Measurements from ENCODE around the gene CELA3B. TPM values are rescaled to one million over a fixed set of nuclear protein-coding genes. Genes with fewer than 3 reads are reported as not detected.
A peak's percentile ranks its signal among the peaks of the same experiment; 100 is the strongest.

Gene CELA3B
- total and polyA plus RNA-seq, 2 of the 13 experiments (the other 11 are each of a cell fraction or from before 2014, with no cell fraction given): 0.34 TPM; not detected in 1

DNA sequence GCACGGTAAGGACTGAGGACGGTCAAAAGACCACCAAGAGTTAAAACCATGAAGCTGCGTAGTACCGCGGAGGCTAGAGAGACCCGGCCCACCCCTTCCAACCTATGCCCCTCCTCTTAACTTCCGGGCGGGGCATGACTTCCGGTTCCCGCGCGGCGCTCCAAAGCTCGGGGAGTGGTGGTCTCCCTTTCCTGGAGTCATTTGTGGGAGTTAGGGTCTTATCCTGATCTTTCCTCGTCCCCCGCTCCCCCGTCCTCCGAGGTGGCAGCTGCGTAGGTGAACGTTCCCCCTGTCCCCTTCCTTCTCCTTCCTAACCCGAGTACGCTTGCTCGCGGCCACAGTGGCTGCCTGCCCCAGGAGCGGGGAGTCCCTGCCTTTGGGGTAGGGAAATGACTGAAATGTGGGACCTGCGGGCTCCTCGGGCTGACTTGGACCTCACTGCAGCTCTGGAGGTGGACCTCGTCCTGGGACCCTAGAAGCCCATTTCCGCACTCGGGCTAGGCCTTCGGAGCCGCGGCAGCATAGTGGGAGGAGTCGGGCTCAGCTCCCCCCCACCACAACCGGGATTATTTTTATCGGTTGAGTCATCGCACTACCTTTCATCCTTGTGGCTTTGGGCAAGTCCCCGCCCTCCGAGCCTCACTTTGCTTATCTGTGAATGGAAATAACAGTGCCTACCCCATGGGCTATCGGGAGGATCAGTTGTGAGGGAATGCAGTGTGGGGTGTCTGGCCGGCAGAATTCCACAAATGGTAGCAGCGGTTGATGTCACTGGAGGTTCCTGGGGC is 48.7 kb downstream of the CELA3B start (continued):
- no peak for TF ChIP-seq FOXP4 (CRISPR knock-in tag; IDR thresholded peaks at IDR 0.05)
- TF ChIP-seq, protein P1, sequence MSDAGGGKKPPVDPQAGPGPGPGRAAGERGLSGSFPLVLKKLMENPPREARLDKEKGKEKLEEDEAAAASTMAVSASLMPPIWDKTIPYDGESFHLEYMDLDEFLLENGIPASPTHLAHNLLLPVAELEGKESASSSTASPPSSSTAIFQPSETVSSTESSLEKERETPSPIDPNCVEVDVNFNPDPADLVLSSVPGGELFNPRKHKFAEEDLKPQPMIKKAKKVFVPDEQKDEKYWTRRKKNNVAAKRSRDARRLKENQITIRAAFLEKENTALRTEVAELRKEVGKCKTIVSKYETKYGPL (CRISPR knock-in tag; IDR thresholded peaks at IDR 0.05): 0 out of 2 replicates have a peak, but pooled peaks have one; percentile 42
- TF ChIP-seq, protein P2, sequence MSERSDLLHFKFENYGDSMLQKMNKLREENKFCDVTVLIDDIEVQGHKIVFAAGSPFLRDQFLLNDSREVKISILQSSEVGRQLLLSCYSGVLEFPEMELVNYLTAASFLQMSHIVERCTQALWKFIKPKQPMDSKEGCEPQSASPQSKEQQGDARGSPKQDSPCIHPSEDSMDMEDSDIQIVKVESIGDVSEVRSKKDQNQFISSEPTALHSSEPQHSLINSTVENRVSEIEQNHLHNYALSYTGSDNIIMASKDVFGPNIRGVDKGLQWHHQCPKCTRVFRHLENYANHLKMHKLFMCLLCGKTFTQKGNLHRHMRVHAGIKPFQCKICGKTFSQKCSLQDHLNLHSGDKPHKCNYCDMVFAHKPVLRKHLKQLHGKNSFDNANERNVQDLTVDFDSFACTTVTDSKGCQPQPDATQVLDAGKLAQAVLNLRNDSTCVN (CRISPR knock-in tag; IDR thresholded peaks at IDR 0.05; ENCODE audit: borderline replicate concordance): no peak
- TF ChIP-seq SP4 (CRISPR knock-in tag; IDR thresholded peaks at IDR 0.05): peak; percentile 91
- TF ChIP-seq AGO2 (optimal IDR thresholded peaks at IDR 0.05; ENCODE audit: low read depth, low read length): peak; percentile 88
- TF ChIP-seq, protein P3, sequence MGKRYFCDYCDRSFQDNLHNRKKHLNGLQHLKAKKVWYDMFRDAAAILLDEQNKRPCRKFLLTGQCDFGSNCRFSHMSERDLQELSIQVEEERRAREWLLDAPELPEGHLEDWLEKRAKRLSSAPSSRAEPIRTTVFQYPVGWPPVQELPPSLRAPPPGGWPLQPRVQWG (CRISPR knock-in tag; IDR thresholded peaks at IDR 0.05; ENCODE audit: borderline replicate concordance, low read depth): no peak
- peak; percentile 10; the same call in 1 of the 2 replicates for TF ChIP-seq ZSCAN31 (CRISPR knock-in tag; IDR thresholded peaks at IDR 0.05; ENCODE audit: low read depth)
- TF ChIP-seq SP1 (IDR thresholded peaks at IDR 0.05): no peak
- TF ChIP-seq SP1 (CRISPR knock-in tag; IDR thresholded peaks at IDR 0.05): peak; percentile 76
- TF ChIP-seq ZNF589 (CRISPR knock-in tag; conservative IDR thresholded peaks at IDR 0.05): peak; percentile 81; the same call in 1 of the 2 replicates
- TF ChIP-seq FOSL2 (CRISPR knock-in tag; IDR thresholded peaks at IDR 0.05): peak; percentile 88
- TF ChIP-seq, protein P4, sequence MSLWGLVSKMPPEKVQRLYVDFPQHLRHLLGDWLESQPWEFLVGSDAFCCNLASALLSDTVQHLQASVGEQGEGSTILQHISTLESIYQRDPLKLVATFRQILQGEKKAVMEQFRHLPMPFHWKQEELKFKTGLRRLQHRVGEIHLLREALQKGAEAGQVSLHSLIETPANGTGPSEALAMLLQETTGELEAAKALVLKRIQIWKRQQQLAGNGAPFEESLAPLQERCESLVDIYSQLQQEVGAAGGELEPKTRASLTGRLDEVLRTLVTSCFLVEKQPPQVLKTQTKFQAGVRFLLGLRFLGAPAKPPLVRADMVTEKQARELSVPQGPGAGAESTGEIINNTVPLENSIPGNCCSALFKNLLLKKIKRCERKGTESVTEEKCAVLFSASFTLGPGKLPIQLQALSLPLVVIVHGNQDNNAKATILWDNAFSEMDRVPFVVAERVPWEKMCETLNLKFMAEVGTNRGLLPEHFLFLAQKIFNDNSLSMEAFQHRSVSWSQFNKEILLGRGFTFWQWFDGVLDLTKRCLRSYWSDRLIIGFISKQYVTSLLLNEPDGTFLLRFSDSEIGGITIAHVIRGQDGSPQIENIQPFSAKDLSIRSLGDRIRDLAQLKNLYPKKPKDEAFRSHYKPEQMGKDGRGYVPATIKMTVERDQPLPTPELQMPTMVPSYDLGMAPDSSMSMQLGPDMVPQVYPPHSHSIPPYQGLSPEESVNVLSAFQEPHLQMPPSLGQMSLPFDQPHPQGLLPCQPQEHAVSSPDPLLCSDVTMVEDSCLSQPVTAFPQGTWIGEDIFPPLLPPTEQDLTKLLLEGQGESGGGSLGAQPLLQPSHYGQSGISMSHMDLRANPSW (CRISPR knock-in tag; IDR thresholded peaks at IDR 0.05; ENCODE audit: borderline replicate concordance): no peak
- TF ChIP-seq ZNF335 (CRISPR knock-in tag; IDR thresholded peaks at IDR 0.05): peak; percentile 73; the same call in 1 of the 2 replicates
- peak; percentile 65; the same call in 1 of the 2 replicates for TF ChIP-seq HIVEP1 (CRISPR knock-in tag; IDR thresholded peaks at IDR 0.05)
- TF ChIP-seq REPIN1 (CRISPR knock-in tag; IDR thresholded peaks at IDR 0.05; ENCODE audit: borderline replicate concordance, low read depth): 0 out of 2 replicates have a peak, but pooled peaks have one; percentile 27
- TF ChIP-seq MEF2D (CRISPR knock-in tag; IDR thresholded peaks at IDR 0.05): peak; percentile 68
- TF ChIP-seq SMARCE1 (IDR thresholded peaks at IDR 0.05; ENCODE audit: borderline replicate concordance): no peak
- no peak for TF ChIP-seq CENPX (CRISPR knock-in tag; IDR thresholded peaks at IDR 0.05)
- TF ChIP-seq ZKSCAN8 (CRISPR knock-in tag; IDR thresholded peaks at IDR 0.05; ENCODE audit: borderline replicate concordance): peak; percentile 35; the same call in 1 of the 2 replicates
- TF ChIP-seq POLR2A (IDR thresholded peaks at IDR 0.05; ENCODE audit: insufficient read depth in 1 of 2, low read depth in 2 of 2, low read length in 2 of 2): peak; percentile 82 to 86
- TF ChIP-seq NFIC (IDR thresholded peaks at IDR 0.05; ENCODE audit: low read length): no peak
- no peak; the same call in 1 of the 2 replicates for TF ChIP-seq ZNF552 (CRISPR knock-in tag; IDR thresholded peaks at IDR 0.05; ENCODE audit: borderline replicate concordance)
- TF ChIP-seq ZNF879 (CRISPR knock-in tag; IDR thresholded peaks at IDR 0.05): 0 out of 2 replicates have a peak, but pooled peaks have one; percentile 50
- peak; percentile 64; the same call in 1 of the 2 replicates for TF ChIP-seq NR1H2 (CRISPR knock-in tag; IDR thresholded peaks at IDR 0.05; ENCODE audit: borderline replicate concordance, low read depth)

All from HepG2 (cell line).